NT2/D1 (cell line): ENCODE measurements around the gene DPP6.

ENCODE experiments used
- YY1 ChIP-seq: IDR thresholded peaks from 2 replicates; pipeline ENCODE4 v1.6.1; 2011; ENCODE audit not compliant: insufficient read length, insufficient read depth
- ZNF274 ChIP-seq: IDR thresholded peaks from 2 replicates; pipeline ENCODE4 v1.6.1; 2011; ENCODE audit warnings: mild to moderate bottlenecking, low read depth, low read length

DNA sequence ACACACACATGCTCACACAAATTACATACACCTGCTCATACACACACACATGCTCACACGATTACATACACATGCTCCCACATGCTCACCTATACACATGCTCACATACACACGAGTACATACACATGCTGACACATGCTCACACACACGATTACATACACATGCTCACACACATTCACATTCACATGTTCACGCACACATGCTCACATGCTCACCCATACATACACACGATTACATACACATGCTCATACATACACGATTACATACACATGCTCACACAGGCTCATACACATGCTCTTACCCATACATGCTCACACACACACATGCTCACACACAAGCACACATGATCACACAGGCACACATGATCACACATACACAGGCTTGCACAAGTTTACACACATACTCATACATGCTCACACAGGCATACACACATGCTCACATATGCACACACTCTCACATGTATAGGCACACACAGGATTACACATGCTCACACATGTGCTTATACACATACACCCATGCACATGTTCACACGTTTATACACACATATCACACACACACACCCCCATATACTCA lies 832.2 kb downstream of the DPP6 start:
- TF ChIP-seq ZNF274 (no peak), YY1 (no peak)
